GM10266 (cell line): Measurements from ENCODE around the gene WIPF1.
A peak's percentile ranks its signal among the peaks of the same experiment; 100 is the strongest.

Experiments used
- DNase-seq: peaks from one replicate; pipeline ENCODE4 v3.0.0; 2012; ENCODE audit errors: extremely low spot score
- CTCF ChIP-seq: IDR thresholded peaks from 2 replicates; pipeline ENCODE4 v1.5.1; 2012; ENCODE audit warnings: mild to moderate bottlenecking, low read depth; ENCODE audit not compliant: control insufficient read depth, insufficient read depth; ENCODE audit errors: missing control alignments

WIPF1 gene

GRCh38 chr2:174635776-174636404 is 38.3 kb upstream of the WIPF1 start:
- no peak for TF ChIP-seq CTCF

DNA sequence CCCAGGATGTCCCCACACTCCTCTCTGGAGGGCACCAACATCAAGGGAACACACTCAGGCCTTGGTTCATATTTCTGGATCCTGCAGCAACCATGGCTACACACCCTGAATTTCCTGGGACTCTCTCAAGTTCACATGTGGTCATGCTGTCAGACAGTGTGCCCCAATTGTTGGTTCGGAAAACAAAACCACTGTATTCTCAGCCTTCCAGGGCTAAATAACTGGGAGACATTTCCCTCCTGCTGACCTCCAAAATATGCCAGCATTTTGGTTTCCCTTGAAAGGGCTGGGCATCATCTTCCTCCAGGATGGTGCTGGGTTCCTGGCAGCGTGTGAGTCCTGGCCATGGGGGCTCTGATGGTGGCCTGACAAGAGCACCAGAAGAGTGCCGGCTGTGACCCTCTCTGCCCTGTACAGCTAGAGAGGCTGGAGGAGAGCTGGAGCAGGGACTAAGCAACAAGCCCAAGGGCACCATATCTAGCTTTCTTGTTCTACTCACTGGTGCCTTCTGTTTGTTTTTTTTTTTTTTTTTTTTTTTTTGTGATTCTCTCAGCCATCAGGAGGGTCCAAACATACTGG is 37.5 kb upstream of the WIPF1 start:
- no peak for DNase-seq

More at GRCh38 chr2:174635776-174636404, 38.3 kb upstream of the WIPF1 start:
- DNase-seq, result no peak

GRCh38 chr2:174634130-174635014 is 36.8 kb upstream of the WIPF1 start:
- peak; percentile 50 for TF ChIP-seq CTCF
- DNase-seq, result peak; percentile 37

More for the DNA sequence above, 37.5 kb upstream of the WIPF1 start:
- TF ChIP-seq CTCF, result no peak

GRCh38 chr2:174633623-174633930 is 36.0 kb upstream of the WIPF1 start:
- DNase-seq, result no peak
- TF ChIP-seq CTCF, result no peak

GRCh38 chr2:174632841-174633622 is 35.4 kb upstream of the WIPF1 start:
- no peak for DNase-seq
- TF ChIP-seq CTCF, result peak; percentile 29

- no peak for DNase-seq
- TF ChIP-seq CTCF, result no peak
Observed at GRCh38 chr2:174631009-174631981, 33.7 kb upstream of the WIPF1 start.
